H1 (cell line): ENCODE measurements around the gene FBN1. TPM values are rescaled to one million over a fixed set of nuclear protein-coding genes. Genes with fewer than 3 reads are reported as not detected.

ENCODE experiments used
- CTCF ChIA-PET: fragments of 300-600 bp; sonication (Branson Sonifier 250); formaldehyde crosslinking; loops from one replicate; lab custom pipeline; 2021; ENCODE audit not compliant: partially characterized antibody; lab: Charles Lee
- POLR2A ChIA-PET: fragments of 300-600 bp; sonication (Branson Sonifier 250); formaldehyde crosslinking; loops from one replicate; lab custom pipeline; 2021; ENCODE audit warnings: inconsistent platforms; ENCODE audit not compliant: partially characterized antibody; lab: Charles Lee
- DNase-seq, 2 experiments: peaks; one replicate each; pipeline versions ENCODE4 v3.0.0 to v3.0.0-alpha.2; 2010 to 2022; ENCODE audit warnings: low spot score in 2 of 2, low read depth in 1 of 2, mixed read lengths in 1 of 2
- FAIRE-seq: peaks from 2 replicates; lab custom pipeline; 2011; peaks lifted over from hg19 to GRCh38; lab: Jason Lieb, UNC
- H2AFZ ChIP-seq: 2 replicates; pipeline ENCODE4 v1.8.1; 2012; ENCODE audit warnings: low read length, inconsistent platforms
- H2AK5ac ChIP-seq: 2 replicates; pipeline ENCODE4 v1.6.1; 2013; ENCODE audit warnings: low read depth, low read length
- H2BK120ac ChIP-seq: replicated peaks from 2 replicates; pipeline ENCODE3; 2013; ENCODE audit warnings: low read depth, low read length, inconsistent platforms
- H2BK12ac ChIP-seq: 2 replicates; pipeline ENCODE4 v1.6.1; 2013; ENCODE audit warnings: low read depth, low read length
- H2BK15ac ChIP-seq: 2 replicates; pipeline ENCODE4 v1.6.1; 2013; ENCODE audit warnings: low read length
- H2BK20ac ChIP-seq: 2 replicates; pipeline ENCODE4 v1.6.1; 2013; ENCODE audit warnings: low read length
- H2BK5ac ChIP-seq: 2 replicates; pipeline ENCODE4 v1.6.1; 2013; ENCODE audit warnings: low read depth, low read length
- H3K14ac ChIP-seq: 2 replicates; pipeline ENCODE4 v1.6.1; 2013; ENCODE audit warnings: inconsistent platforms; ENCODE audit not compliant: insufficient read length
- H3K18ac ChIP-seq: 2 replicates; pipeline ENCODE4 v1.6.1; 2013; ENCODE audit warnings: low read length; ENCODE audit errors: extremely low read depth
- H3K23ac ChIP-seq: 2 replicates; pipeline ENCODE4 v1.6.1; 2013; ENCODE audit warnings: inconsistent platforms; ENCODE audit not compliant: insufficient read length
- H3K23me2 ChIP-seq: 2 replicates; pipeline ENCODE4 v1.6.1; 2013; ENCODE audit warnings: low read depth, low read length
- H3K27ac ChIP-seq: 2 replicates; pipeline ENCODE4 v1.6.1; 2011; ENCODE audit warnings: low read depth, low read length, inconsistent platforms
- H3K27me3 ChIP-seq, 4 experiments: replicated peaks in 1 of 4; 1 replicate in 1 of 4; 2 replicates in 3 of 4; pipeline versions ENCODE4 v1.6.1 to v1.8.1; 2011 to 2013; ENCODE audit warnings: low read length in 3 of 4, mild to moderate bottlenecking in 3 of 4, inconsistent platforms in 2 of 4, mixed read lengths in 2 of 4, moderate library complexity in 1 of 4; ENCODE audit not compliant: control insufficient read depth in 3 of 4, insufficient read depth in 3 of 4; ENCODE audit errors: extremely low read depth in 1 of 4
- H3K36me3 ChIP-seq, 4 experiments: 2 replicates each; pipeline versions ENCODE4 v1.6.1 to v1.8.1; 2011 to 2013; ENCODE audit warnings: mild to moderate bottlenecking in 4 of 4, low read length in 3 of 4, moderate library complexity in 2 of 4, control low read depth in 1 of 4, inconsistent platforms in 1 of 4; ENCODE audit not compliant: insufficient read depth in 4 of 4, control insufficient read depth in 2 of 4
- H3K4ac ChIP-seq: replicated peaks from 2 replicates; pipeline ENCODE3; 2013; ENCODE audit warnings: low read length, low read depth, mixed read lengths, inconsistent platforms; ENCODE audit not compliant: insufficient read length
- H3K4me1 ChIP-seq, 4 experiments: replicated peaks in 1 of 4; 1 replicate in 1 of 4; 2 replicates in 3 of 4; pipeline versions ENCODE4 v1.6.1 to v1.8.1; 2011 to 2013; ENCODE audit warnings: low read length in 3 of 4, inconsistent platforms in 2 of 4, mixed read lengths in 1 of 4; ENCODE audit not compliant: insufficient read depth in 4 of 4, control insufficient read depth in 3 of 4
- H3K4me2 ChIP-seq, 2 experiments: 2 replicates each; pipeline versions ENCODE4 v1.6.1 to v1.8.1; 2011 to 2013; ENCODE audit warnings: low read depth in 2 of 2, low read length in 2 of 2, control low read depth in 1 of 2, inconsistent platforms in 1 of 2, mild to moderate bottlenecking in 1 of 2; ENCODE audit not compliant: insufficient read depth in 1 of 2
- H3K4me3 ChIP-seq, 4 experiments: fragments of 200-600, 300-600 bp in 1 of 4; sonication (generic), shearing (Covaris generic), sonication (Bioruptor Twin) in 1 of 4; 2 replicates each; pipeline versions ENCODE4 v1.5.1 to v1.8.1; 2011 to 2016; ENCODE audit warnings: low read length in 4 of 4, low read depth in 3 of 4, control low read depth in 2 of 4, inconsistent platforms in 2 of 4, mild to moderate bottlenecking in 2 of 4, mixed read lengths in 1 of 4, moderate library complexity in 1 of 4; ENCODE audit not compliant: insufficient read depth in 2 of 4; ENCODE audit errors: extremely low read depth in 1 of 4
- H3K56ac ChIP-seq: replicated peaks from 2 replicates; pipeline ENCODE3; 2013; ENCODE audit warnings: low read depth, mild to moderate bottlenecking, mixed read lengths, low read length, inconsistent platforms; ENCODE audit not compliant: insufficient read length
- H3K79me1 ChIP-seq: 2 replicates; pipeline ENCODE4 v1.6.1; 2013; ENCODE audit warnings: low read depth, low read length, control low read depth
- H3K79me2 ChIP-seq, 2 experiments: 2 replicates each; pipeline versions ENCODE4 v1.6.1 to v1.8.1; 2012 to 2013; ENCODE audit warnings: low read length in 2 of 2, mild to moderate bottlenecking in 2 of 2, inconsistent platforms in 1 of 2; ENCODE audit not compliant: insufficient read depth in 2 of 2, control insufficient read depth in 1 of 2
- H3K9ac ChIP-seq, 4 experiments: replicated peaks in 1 of 4; 1 replicate in 1 of 4; 2 replicates in 3 of 4; pipeline versions ENCODE4 v1.6.1 to v1.8.1; 2011 to 2013; ENCODE audit warnings: low read depth in 3 of 4, low read length in 3 of 4, control low read depth in 2 of 4, mild to moderate bottlenecking in 2 of 4, moderate library complexity in 2 of 4, inconsistent platforms in 1 of 4; ENCODE audit errors: extremely low read depth in 1 of 4
- H3K9me3 ChIP-seq, 2 experiments: 2 replicates each; pipeline versions ENCODE4 v1.6.1 to v1.8.1; 2012 to 2013; ENCODE audit warnings: mild to moderate bottlenecking in 2 of 2, moderate library complexity in 2 of 2, control low read depth in 1 of 2, inconsistent platforms in 1 of 2, low read depth in 1 of 2, low read length in 1 of 2, mixed read lengths in 1 of 2; ENCODE audit not compliant: insufficient read depth in 2 of 2
- H4K20me1 ChIP-seq, 2 experiments: replicated peaks in 1 of 2; 2 replicates each; pipeline versions ENCODE3 to v1.8.1; 2011 to 2013; ENCODE audit warnings: inconsistent platforms in 2 of 2, low read length in 2 of 2, mild to moderate bottlenecking in 1 of 2; ENCODE audit not compliant: insufficient read depth in 2 of 2, control insufficient read depth in 1 of 2
- H4K5ac ChIP-seq: 2 replicates; pipeline ENCODE4 v1.6.1; 2013; ENCODE audit warnings: low read length, low read depth, mixed read lengths, inconsistent platforms; ENCODE audit not compliant: insufficient read length
- H4K8ac ChIP-seq: 2 replicates; pipeline ENCODE4 v1.8.0; 2013; ENCODE audit warnings: mild to moderate bottlenecking, moderate library complexity, low read length, inconsistent platforms; ENCODE audit not compliant: insufficient read depth; ENCODE audit errors: extremely low read depth
- H4K91ac ChIP-seq: replicated peaks from 2 replicates; pipeline ENCODE3; 2013; ENCODE audit warnings: low read length, mixed read lengths, inconsistent platforms; ENCODE audit not compliant: insufficient read length
- ATF3 ChIP-seq: IDR thresholded peaks from 2 replicates; pipeline ENCODE4 v1.6.1; 2011; ENCODE audit warnings: low read depth, mild to moderate bottlenecking, low read length; ENCODE audit not compliant: insufficient read depth
- CHD2 ChIP-seq: IDR thresholded peaks from 2 replicates; pipeline ENCODE4 v1.6.1; 2012; ENCODE audit warnings: low read length, improper control_type of control experiment
- PHF8 ChIP-seq: fragments of 200-600 bp; sonication (generic); conservative IDR thresholded peaks from 2 replicates; pipeline ENCODE4 v1.7.1; 2012; ENCODE audit warnings: low read depth, mild to moderate bottlenecking, inconsistent platforms, low read length, moderate library complexity
- SIN3A ChIP-seq, 2 experiments: IDR thresholded peaks in 1 of 2; conservative IDR thresholded peaks in 1 of 2; 2 replicates each; pipeline ENCODE4 v1.6.1; 2011 to 2012; ENCODE audit warnings: low read length in 2 of 2, improper control_type of control experiment in 1 of 2, low read depth in 1 of 2, mild to moderate bottlenecking in 1 of 2
- SUZ12 ChIP-seq: fragments of 200-600 bp; sonication (generic); IDR thresholded peaks from 2 replicates; pipeline ENCODE4 v1.6.1; 2012; ENCODE audit warnings: mild to moderate bottlenecking, inconsistent platforms, low read length, moderate library complexity, mixed read lengths
- TAF7 ChIP-seq: optimal IDR thresholded peaks from 2 replicates; pipeline ENCODE3; 2011; ENCODE audit warnings: low read depth, mild to moderate bottlenecking, inconsistent platforms, low read length, moderate library complexity, borderline replicate concordance
- USF2 ChIP-seq: IDR thresholded peaks from 2 replicates; pipeline ENCODE4 v1.6.1; 2011; ENCODE audit warnings: low read length, improper control_type of control experiment
- WGBS, 2 experiments: shearing (Covaris generic) in 1 of 2; methylation state at CpG; one replicate each; pipeline versions ENCODE4 v1.1.6 to v1.1.7; 2013 to 2015; ENCODE audit warnings: low lambda C conversion rate in 2 of 2, mixed read lengths in 2 of 2, inconsistent platforms in 1 of 2, low coverage in 1 of 2, missing lambda C conversion rate in 1 of 2; ENCODE audit not compliant: insufficient replicate concordance in 2 of 2, insufficient coverage in 1 of 2, insufficient read length in 1 of 2; ENCODE audit errors: extremely low coverage in 1 of 2, missing lambda C conversion rate in 1 of 2; 5-methylcytosine and 5-hydroxymethylcytosine counted together
- polyA plus RNA-seq, 7 experiments: library from polyadenylated mRNA; depleted of rRNA in 3 of 7; stranded (reverse) in 5 of 7; unstranded in 2 of 7; fragments of >200 nt in 5 of 7; fragments of 200-250 nt in 2 of 7; gene quantifications; 1 replicate in 5 of 7; 2 replicates in 1 of 7; 4 replicates in 1 of 7; pipeline versions ENCODE4 v1.2.1 to v1.2.3, GENCODE V29; 2011 to 2013; ENCODE audit warnings: missing spikeins in 2 of 7, mixed read lengths in 2 of 7
- total RNA-seq: library from RNA; stranded (reverse); fragmentation: NEBNext Ultra II Directional; extraction: Animal tissue kit (Norgen Biotek cat#: 25700); gene quantifications from 2 replicates; pipeline ENCODE4 v1.2.1, GENCODE V29; 2021

The FBN1 gene
- total and polyA plus RNA-seq, 2 of the 8 experiments (the other 6 are each of a cell fraction or from before 2014, with no cell fraction given): 3.0 to 4.0 TPM

GRCh38 chr15:48493084-48493762, 152.3 kb downstream of the FBN1 start:
- Histone ChIP-seq H3K18ac (no peak overlapping the region), H2BK5ac (no peak overlapping the region), H4K5ac (no peak overlapping the region), H4K91ac (no peak overlapping the region), H2AK5ac (no peak overlapping the region), H2BK12ac (no peak overlapping the region), H2BK15ac (no peak overlapping the region), H3K9me3 (no peaks in the 10 kb centered on the region), H3K4ac (no peak overlapping the region), H2BK120ac (no peak overlapping the region), H3K79me2 (no peaks in the 10 kb centered on the region), H3K23ac (no peak overlapping the region), H4K8ac (no peak overlapping the region), H3K36me3 (no peaks in the 10 kb centered on the region), H3K27ac (no peak overlapping the region), H3K56ac (no peak overlapping the region), H4K20me1 (no peaks in the 10 kb centered on the region), H3K4me3 (no peak overlapping the region), H2BK20ac (no peak overlapping the region), H3K27me3 (no peaks in the 10 kb centered on the region), H3K79me1 (no peaks in the 10 kb centered on the region), H3K14ac (no peak overlapping the region), H2AFZ (no peak overlapping the region), H3K4me2 (no peak overlapping the region), H3K9ac (no peak overlapping the region), H3K4me1 (no peaks in the 10 kb centered on the region; a peak in 1 of 7 replicates), H3K23me2 (no peaks in the 10 kb centered on the region; the same call in 1 of the 2 replicates)
- TF ChIP-seq SIN3A (conservative IDR thresholded peaks at IDR 0.05 in 1 of 2, IDR thresholded peaks at IDR 0.05 in 1 of 2; ENCODE audit: low read depth in 1 of 2, low read length in 2 of 2): no peak
- no peak for TF ChIP-seq ATF3
- no peak for TF ChIP-seq USF2
- no peak for TF ChIP-seq CHD2
- no peak for TF ChIP-seq PHF8
- no peak for TF ChIP-seq TAF7
- TF ChIP-seq SUZ12: no peak
- WGBS, 2 experiments: 88% methylated on average over 1 of the region's 1 CpG; no CpG with 5 or more reads in 1 of the 2 experiments
- no peak for FAIRE-seq
- CTCF ChIA-PET: interaction anchor here (0.9 to 2.1 kb wide), 5 partner anchors 15 to 156 kb away, joined by 3 to 9 read pairs (median 4); no protein-coding TSS in a partner anchor
- DNase-seq: no peak
- POLR2A ChIA-PET: interaction anchor here (0.6 kb wide), 1 partner anchor 19 kb away, joined by 3 read pairs; no protein-coding TSS in a partner anchor
